GM19238 (cell line): ENCODE data around the gene RAET1G.
"Not testable (repeated sequence)": the region's sequence is repeated elsewhere in the genome, so short reads cannot be mapped to it uniquely, and the experiment has no call there.

Source experiments
- DNase-seq: peaks from one replicate; pipeline ENCODE4 v3.0.0; 2011; ENCODE audit warnings: low spot score; ENCODE audit not compliant: insufficient read length

The RAET1G gene

DNA sequence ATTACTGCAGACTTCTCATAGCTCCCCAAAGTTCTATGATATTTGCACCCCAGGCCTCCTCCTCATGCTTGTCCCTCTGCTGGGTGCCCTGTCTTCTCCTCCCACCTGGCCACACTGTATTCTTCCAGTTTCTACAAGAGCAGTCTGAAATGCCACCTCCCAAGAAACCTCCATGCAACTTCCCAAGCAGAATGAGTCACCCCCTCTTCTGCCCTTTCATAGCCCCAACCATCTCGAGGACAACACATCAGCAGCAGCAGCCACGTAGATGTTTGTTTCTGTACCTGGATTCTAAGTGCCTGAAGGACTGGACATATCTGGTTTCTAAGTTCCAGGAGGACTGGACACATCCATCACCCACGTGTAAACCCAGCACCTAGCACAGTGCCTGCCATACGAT is 12.3 kb upstream of the RAET1G start:
- DNase-seq: no peak

- no peak for DNase-seq
Measured at GRCh38 chr6:149934249-149935156, 11.6 kb upstream of the RAET1G start.

DNA sequence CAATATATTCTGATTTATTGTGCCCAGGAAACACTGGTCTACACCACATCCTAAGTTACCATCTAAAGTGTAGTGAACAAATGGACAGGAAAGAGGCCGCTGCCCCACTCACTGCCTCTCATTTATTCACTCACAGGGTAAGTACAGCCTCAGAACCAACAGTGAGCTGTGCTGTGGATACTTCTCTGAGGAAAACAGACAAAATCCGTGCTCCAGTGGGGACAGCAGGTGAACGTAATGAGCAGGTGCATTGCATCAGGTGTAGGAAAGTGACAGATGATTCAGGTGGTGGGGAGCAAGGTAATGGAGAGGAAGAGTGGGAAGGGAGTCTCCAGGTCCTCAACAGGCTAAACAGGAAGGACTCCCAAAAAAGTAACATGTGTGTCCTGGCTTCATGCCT is 10.5 kb upstream of the RAET1G start:
- DNase-seq: no peak

DNA sequence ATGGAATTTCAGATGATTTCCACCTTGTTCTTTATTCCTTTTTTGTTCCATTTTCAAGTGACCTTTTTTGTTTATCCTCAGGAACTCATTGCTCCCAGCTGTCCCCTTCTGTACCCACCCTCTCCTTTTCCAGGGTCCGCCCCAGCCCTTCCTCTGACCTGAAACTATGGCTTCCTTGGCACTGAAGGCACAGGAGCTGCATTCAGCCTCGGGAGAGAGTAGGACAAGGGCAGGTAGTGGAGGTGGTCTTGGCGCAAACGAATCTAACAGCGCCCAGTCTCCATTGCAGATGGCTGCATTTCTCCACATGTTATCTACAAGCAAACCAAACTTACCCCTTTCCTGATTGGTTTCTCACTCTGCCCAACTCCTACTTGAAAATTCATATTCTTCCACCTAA is 10.1 kb upstream of the RAET1G start:
- no peak for DNase-seq

DNA sequence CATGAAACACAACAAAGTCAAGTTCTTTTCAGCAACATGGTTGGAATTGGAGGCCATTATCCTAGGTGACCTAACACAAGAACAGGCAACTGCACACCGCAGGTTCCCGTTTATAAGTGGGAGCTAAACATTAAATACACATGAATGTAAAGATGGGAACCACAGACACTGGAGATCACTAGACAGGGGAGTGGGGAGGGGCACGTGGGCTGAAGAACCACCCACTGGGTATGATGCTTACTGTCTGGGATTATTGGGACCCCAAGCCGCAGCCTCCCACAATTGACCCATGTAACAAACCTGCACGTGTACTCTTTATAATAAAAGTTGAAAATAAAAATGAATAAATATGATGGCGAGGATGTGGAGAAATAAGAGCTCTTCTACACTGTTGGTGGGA is 8.6 kb upstream of the RAET1G start:
- DNase-seq: no peak

DNA sequence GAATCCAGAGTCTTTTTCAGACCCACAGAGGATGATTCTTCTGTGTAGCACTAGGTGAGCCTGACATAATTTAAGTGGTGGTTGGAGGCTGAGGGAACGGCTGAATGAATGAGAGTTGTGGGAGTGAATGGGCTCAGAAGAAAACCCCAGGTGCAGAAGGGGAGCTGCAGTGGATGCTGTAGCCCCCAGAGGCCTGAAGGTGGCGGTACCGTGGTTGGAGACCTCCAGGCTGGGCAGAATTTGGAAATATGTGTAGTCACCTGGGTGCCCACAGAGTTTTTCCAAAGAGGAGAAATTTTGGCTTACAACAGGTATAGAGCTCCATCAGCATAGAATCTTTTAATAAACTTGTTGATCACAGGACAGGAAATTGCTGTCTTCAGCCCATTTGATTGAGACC is 6.5 kb upstream of the RAET1G start:
- no peak for DNase-seq

DNA sequence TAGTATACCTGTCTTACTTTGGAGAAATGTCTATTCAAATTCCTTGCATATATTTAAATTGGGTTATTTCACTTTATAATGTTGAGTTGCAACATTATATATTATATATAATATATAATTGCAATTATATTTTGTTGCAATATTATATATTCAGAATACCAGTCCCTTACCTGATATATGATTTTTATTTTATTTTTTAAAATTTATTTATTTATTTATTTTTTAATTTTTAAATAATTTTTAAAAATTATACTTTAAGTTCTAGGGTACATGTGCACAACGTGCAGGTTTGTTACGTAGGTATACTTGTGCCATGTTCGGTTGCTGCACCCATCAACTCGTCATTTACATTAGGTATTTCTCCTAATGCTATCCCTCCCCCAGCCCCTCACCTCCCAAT is 4.1 kb upstream of the RAET1G start:
- DNase-seq: not testable (repeated sequence)

GRCh38 chr6:149925974-149926777 is 3.3 kb upstream of the RAET1G start:
- DNase-seq: no peak

GRCh38 chr6:149925253-149925973 is 2.5 kb upstream of the RAET1G start:
- DNase-seq: no peak

DNA sequence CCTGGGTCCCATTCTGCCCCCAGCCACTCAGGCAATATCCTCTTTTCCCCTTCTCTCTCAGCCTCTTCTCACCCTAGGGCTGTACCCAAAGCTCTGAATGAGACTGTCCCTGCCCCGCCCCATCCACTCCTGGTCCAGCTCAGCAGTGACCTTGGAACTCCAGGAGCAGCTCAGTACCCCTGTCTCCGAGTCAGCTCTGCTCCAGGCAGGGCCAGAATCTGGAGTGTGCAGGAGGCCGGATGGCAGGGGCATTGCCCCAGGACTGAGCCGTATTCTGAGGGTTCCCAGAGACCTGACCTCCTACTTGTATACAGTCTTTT is 2.0 kb upstream of the RAET1G start:
- no peak for DNase-seq

DNA sequence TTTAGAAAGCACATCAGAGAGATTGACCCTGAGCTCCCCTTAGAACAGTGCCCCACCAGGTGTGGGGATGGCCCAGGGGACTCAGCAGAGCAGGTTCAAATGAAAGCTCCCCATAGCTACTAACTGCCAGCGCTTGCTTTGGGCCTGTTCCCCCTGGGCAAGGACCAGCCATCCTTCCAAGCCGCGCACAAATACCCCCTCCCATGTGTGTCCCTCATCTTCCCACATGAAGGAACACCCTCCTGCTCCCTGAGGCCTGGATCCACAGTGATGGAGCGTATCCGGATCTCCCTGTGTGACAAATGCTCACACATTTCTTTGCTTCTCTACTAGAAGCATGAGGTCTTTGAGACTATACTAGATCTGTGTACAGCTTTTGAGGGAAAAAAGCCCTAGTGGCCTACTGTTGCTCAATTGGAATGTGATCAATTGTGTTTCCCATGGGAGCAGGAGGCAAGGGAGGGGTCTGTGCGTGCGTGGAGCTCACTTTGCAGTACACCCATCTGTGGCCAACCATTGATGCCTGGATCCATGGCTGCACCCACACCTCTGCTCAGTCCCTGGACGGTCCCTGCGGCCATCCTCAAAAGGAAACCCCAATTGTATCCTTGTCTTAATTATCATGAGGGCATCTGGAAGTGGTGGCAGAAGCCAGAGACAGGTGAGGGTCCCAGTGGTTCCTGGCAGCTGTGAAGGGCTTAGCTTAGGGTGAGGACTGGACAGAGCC is 1.4 kb upstream of the RAET1G start:
- no peak for DNase-seq

DNA sequence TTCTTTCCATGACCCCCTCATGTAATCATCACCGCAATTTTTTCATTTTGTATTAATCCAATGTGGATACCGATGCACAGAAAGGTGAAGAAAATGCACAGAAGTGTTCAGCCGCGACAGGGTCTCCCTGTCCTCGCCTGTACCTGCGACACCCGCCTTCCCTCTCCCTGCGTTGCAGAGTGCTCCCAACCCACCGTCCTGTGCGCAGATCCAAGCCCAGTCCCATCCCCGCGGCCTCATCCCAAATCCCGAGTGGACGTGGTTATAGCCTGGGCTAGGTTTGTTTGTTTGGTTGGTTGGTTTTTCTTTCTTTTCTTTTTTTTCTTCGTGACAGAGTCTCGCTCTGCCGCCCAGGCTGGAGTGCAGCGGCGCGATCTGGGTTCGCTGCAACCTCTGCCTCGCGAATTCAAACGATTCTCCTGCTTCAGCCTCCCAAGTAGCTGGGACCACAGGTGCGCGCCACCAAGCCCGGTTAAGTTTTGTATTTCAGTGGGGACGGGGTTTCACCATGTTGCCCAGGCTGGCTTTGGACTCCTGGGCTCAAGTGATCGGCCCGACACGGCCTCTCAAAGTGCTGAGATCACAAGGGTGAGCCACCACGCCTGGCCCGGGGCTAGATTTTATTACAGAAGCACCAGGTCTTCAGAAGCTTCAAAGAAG is 536 bp upstream of the RAET1G start:
- DNase-seq: no peak

GRCh38 chr6:149922091-149922490 is 830 bp downstream of the RAET1G start:
- DNase-seq: not testable (repeated sequence)

GRCh38 chr6:149921361-149921760 is 1.6 kb downstream of the RAET1G start:
- DNase-seq: no peak

GRCh38 chr6:149919834-149920225 is 3.1 kb downstream of the RAET1G start:
- no peak for DNase-seq

DNA sequence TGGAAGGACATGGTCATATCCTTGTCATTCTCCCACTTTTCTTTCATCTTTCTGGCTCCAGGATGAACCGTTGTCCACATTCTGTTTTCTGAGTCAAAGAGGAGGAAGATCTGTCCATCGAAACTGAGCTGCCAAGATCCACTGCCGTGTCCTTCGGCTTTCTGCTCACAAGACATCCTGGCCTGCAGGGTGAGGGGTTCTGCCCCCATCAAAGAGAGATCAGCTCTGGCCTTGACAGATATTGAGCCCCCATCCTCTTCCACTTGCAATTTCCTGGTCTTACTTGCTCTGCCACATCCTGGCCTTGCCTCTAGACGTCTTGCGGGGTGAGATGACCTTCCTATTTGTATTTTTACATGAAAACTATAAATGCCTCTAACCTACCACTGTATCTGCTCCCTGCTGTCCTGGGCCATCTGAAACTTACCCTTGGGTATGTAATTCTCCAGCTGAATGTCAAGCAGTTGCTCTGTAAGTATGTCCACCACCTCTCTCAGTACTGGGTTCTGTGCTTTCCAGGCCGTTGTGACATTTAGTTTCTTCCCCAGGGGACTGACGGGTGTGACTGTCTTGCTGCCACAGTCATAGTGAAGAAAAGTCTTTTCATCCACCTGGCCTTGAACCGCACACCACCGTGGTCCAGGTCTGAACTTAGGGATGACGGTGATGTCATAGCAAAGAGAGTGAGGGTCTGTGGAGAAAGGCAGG is 3.6 kb downstream of the RAET1G start:
- DNase-seq: not testable (repeated sequence)

GRCh38 chr6:149918151-149918905 is 4.6 kb downstream of the RAET1G start:
- DNase-seq: no peak

GRCh38 chr6:149917679-149918078 is 5.2 kb downstream of the RAET1G start:
- no peak for DNase-seq
